ENCODE measurements around the gene CGN.

Gene CGN

GRCh38 chr1:151499365-151499764 lies 11.8 kb upstream of the CGN start:
- no peak for DNase-seq (ENCODE audit: low spot score)
- TF ChIP-seq CTCF (IDR thresholded peaks at IDR 0.05), result no peak

GRCh38 chr1:151499930-151500329 lies 11.3 kb upstream of the CGN start:
- H3K4me3 ChIP-seq, result no peak overlapping the region
- H3K27ac ChIP-seq, result no peak overlapping the region
- no peak for TF ChIP-seq CTCF (IDR thresholded peaks at IDR 0.05)

More at GRCh38 chr1:151499365-151499764, 11.8 kb upstream of the CGN start:
- no peak overlapping the region for H3K27ac ChIP-seq
- no peak overlapping the region for H3K4me3 ChIP-seq

GRCh38 chr1:151501474-151501873 lies 9.7 kb upstream of the CGN start:
- no peak for TF ChIP-seq CTCF (IDR thresholded peaks at IDR 0.05)
- Histone ChIP-seq H3K27ac (no peak overlapping the region), H3K4me3 (no peak overlapping the region)
- DNase-seq (ENCODE audit: low spot score), result no peak

More at GRCh38 chr1:151499930-151500329, 11.3 kb upstream of the CGN start:
- no peak for DNase-seq (ENCODE audit: low spot score)

- H3K27ac ChIP-seq, result no peak overlapping the region
- DNase-seq (ENCODE audit: low spot score), result no peak
- no peak overlapping the region for H3K4me3 ChIP-seq
- TF ChIP-seq CTCF (IDR thresholded peaks at IDR 0.05), result no peak
Measured at GRCh38 chr1:151502035-151502700, 9.0 kb upstream of the CGN start.

GRCh38 chr1:151502859-151503780 lies 8.1 kb upstream of the CGN start:
- Histone ChIP-seq H3K4me3 (no peak overlapping the region), H3K27ac (no peak overlapping the region)
- no peak for TF ChIP-seq CTCF (IDR thresholded peaks at IDR 0.05)
- no peak for DNase-seq (ENCODE audit: low spot score)

- no peak for TF ChIP-seq CTCF (IDR thresholded peaks at IDR 0.05)
- Histone ChIP-seq H3K27ac (no peak overlapping the region), H3K4me3 (no peak overlapping the region)
- no peak for DNase-seq (ENCODE audit: low spot score)
Measured at GRCh38 chr1:151504252-151504651, 6.9 kb upstream of the CGN start.
